ENCODE data around the gene BFSP2.

BFSP2 gene

GRCh38 chr3:133400006-133400515 lies at the start of gene BFSP2:
Gene BFSP2, plus strand, starts transcription at chr3:133400056. Its CDS starts 28 bp downstream, at chr3:133400084.
- CTCF ChIA-PET = interaction anchor here (1.0 to 2.6 kb wide), 5 partner anchors 10 to 674 kb away, joined by 3 to 17 read pairs (median 4); no protein-coding TSS in a partner anchor
- POLR2A ChIA-PET = no interaction called here
- DNase-seq (ENCODE audit: extremely low spot score) = no peak
- no peak for TF ChIP-seq CTCF (IDR thresholded peaks at IDR 0.05; ENCODE audit: control extremely low read depth, extremely low read depth, low read depth, missing control alignments)

- DNase-seq (ENCODE audit: extremely low spot score) = no peak
- no peak for TF ChIP-seq CTCF (IDR thresholded peaks at IDR 0.05; ENCODE audit: control extremely low read depth, extremely low read depth, low read depth, missing control alignments)
- POLR2A ChIA-PET = no interaction called here
- CTCF ChIA-PET = interaction anchor here (0.9 to 1.2 kb wide), 2 partner anchors 9 to 314 kb away, joined by 3 to 4 read pairs; no protein-coding TSS in a partner anchor
These were observed 45.1 kb upstream of the BFSP2 start for GRCh38 chr3:133354721-133355120.

GRCh38 chr3:133360476-133360875 lies 39.4 kb upstream of the BFSP2 start:
- DNase-seq (ENCODE audit: extremely low spot score) = no peak
- CTCF ChIA-PET = interaction anchor here (1.8 kb wide), 1 partner anchor 8 kb away, joined by 6 read pairs; no protein-coding TSS in a partner anchor
- POLR2A ChIA-PET = no interaction called here
- no peak for TF ChIP-seq CTCF (IDR thresholded peaks at IDR 0.05; ENCODE audit: control extremely low read depth, extremely low read depth, low read depth, missing control alignments)

GRCh38 chr3:133361011-133361410 lies 38.8 kb upstream of the BFSP2 start:
- CTCF ChIA-PET = interaction anchor here (1.2 to 1.8 kb wide), 3 partner anchors 9 to 20 kb away, joined by 3 to 6 read pairs (median 4); no protein-coding TSS in a partner anchor
- TF ChIP-seq CTCF (IDR thresholded peaks at IDR 0.05; ENCODE audit: control extremely low read depth, extremely low read depth, low read depth, missing control alignments) = no peak
- DNase-seq (ENCODE audit: extremely low spot score) = no peak
- POLR2A ChIA-PET = no interaction called here

- POLR2A ChIA-PET = no interaction called here
- TF ChIP-seq CTCF (IDR thresholded peaks at IDR 0.05; ENCODE audit: control extremely low read depth, extremely low read depth, low read depth, missing control alignments) = no peak
- DNase-seq (ENCODE audit: extremely low spot score) = no peak
- CTCF ChIA-PET = interaction anchor here (1.2 to 1.8 kb wide), 3 partner anchors 9 to 20 kb away, joined by 3 to 6 read pairs (median 4); no protein-coding TSS in a partner anchor
These were observed 38.4 kb upstream of the BFSP2 start for GRCh38 chr3:133361435-133361834.

GRCh38 chr3:133362539-133362938 lies 37.3 kb upstream of the BFSP2 start:
- CTCF ChIA-PET = no interaction called here
- POLR2A ChIA-PET = no interaction called here
- DNase-seq (ENCODE audit: extremely low spot score) = no peak
- no peak for TF ChIP-seq CTCF (IDR thresholded peaks at IDR 0.05; ENCODE audit: control extremely low read depth, extremely low read depth, low read depth, missing control alignments)
